ENCODE measurements around the gene APOBEC3B. TPM values are rescaled to one million over a fixed set of nuclear protein-coding genes. Genes with fewer than 3 reads are reported as not detected.
"Not testable (repeated sequence)": the region's sequence is repeated elsewhere in the genome, so short reads cannot be mapped to it uniquely, and the experiment has no call there.

Gene APOBEC3B
- total RNA-seq, 2 experiments from 2014 or later, result 1.7 to 31.9 TPM

GRCh38 chr22:38959590-38959989 lies 22.6 kb upstream of the APOBEC3B start:
- Histone ChIP-seq H3K79me2 (ENCODE audit: insufficient read depth, low read depth, low read length) (no peaks in the 10 kb centered on the region), H3K9me2 (ENCODE audit: insufficient read depth, low read length) (no peaks in the 10 kb centered on the region), H3K4me1 (ENCODE audit: insufficient read depth, low read length, poor library complexity, severe bottlenecking) (peaks cover 5% of the 10 kb centered on the region), H3K36me3 (ENCODE audit: insufficient read depth, low read length) (no peaks in the 10 kb centered on the region), H4K20me1 (ENCODE audit: insufficient read depth, low read length) (no peaks in the 10 kb centered on the region), H2AFZ (ENCODE audit: low read length) (no peak overlapping the region), H3K27ac (ENCODE audit: low read depth, low read length, poor library complexity, severe bottlenecking) (no peak overlapping the region), H3K9me3 (ENCODE audit: low read length) (no peaks in the 10 kb centered on the region), H3K4me2 (ENCODE audit: low read length) (no peak overlapping the region), H3K4me3 (ENCODE audit: low read depth, low read length, poor library complexity, severe bottlenecking) (no peak overlapping the region)
- POLR2A ChIA-PET, result no interaction called here
- CTCF ChIA-PET (ENCODE audit: unreplicated experiment), result no interaction called here
- TF ChIP-seq CTCF (conservative IDR thresholded peaks at IDR 0.05; ENCODE audit: low read length) (no peak), EZH2phosphoT487 (IDR thresholded peaks at IDR 0.05; ENCODE audit: borderline replicate concordance, low read depth, low read length) (no peak)
- no peak for DNase-seq (ENCODE audit: low spot score)
- no TSS peak for BruUV-seq (replicated peaks)
- intact Hi-C loops (cut with micrococcal nuclease; ENCODE audit: unreplicated experiment), result no loop called here

GRCh38 chr22:38960673-38961072 lies 21.5 kb upstream of the APOBEC3B start:
- H3K79me2 ChIP-seq (ENCODE audit: insufficient read depth, low read depth, low read length); CTCF ChIA-PET (ENCODE audit: unreplicated experiment); H3K4me3 ChIP-seq (ENCODE audit: low read depth, low read length, poor library complexity, severe bottlenecking); H4K20me1 ChIP-seq (ENCODE audit: insufficient read depth, low read length); BruUV-seq (replicated peaks); H3K36me3 ChIP-seq (ENCODE audit: insufficient read depth, low read length); H3K27ac ChIP-seq (ENCODE audit: low read depth, low read length, poor library complexity, severe bottlenecking); POLR2A ChIA-PET; H3K4me1 ChIP-seq (ENCODE audit: insufficient read depth, low read length, poor library complexity, severe bottlenecking); H2AFZ ChIP-seq (ENCODE audit: low read length); H3K9me2 ChIP-seq (ENCODE audit: insufficient read depth, low read length); intact Hi-C loops (cut with micrococcal nuclease; ENCODE audit: unreplicated experiment); H3K9me3 ChIP-seq (ENCODE audit: low read length); H3K4me2 ChIP-seq (ENCODE audit: low read length); DNase-seq (ENCODE audit: low spot score): not testable (repeated sequence)

GRCh38 chr22:38963291-38963738 lies 18.8 kb upstream of the APOBEC3B start:
- not testable (repeated sequence) for BruUV-seq (replicated peaks)

GRCh38 chr22:38963872-38964271 lies 18.3 kb upstream of the APOBEC3B start:
- intact Hi-C loops (cut with micrococcal nuclease; ENCODE audit: unreplicated experiment), result no loop called here
- Histone ChIP-seq H3K9me2 (ENCODE audit: insufficient read depth, low read length) (no peaks in the 10 kb centered on the region), H3K79me2 (ENCODE audit: insufficient read depth, low read depth, low read length) (no peaks in the 10 kb centered on the region), H3K4me2 (ENCODE audit: low read length) (no peak overlapping the region), H2AFZ (ENCODE audit: low read length) (no peak overlapping the region), H3K4me3 (ENCODE audit: low read depth, low read length, poor library complexity, severe bottlenecking) (no peak overlapping the region), H3K27ac (ENCODE audit: low read depth, low read length, poor library complexity, severe bottlenecking) (no peak overlapping the region), H3K4me1 (ENCODE audit: insufficient read depth, low read length, poor library complexity, severe bottlenecking) (peaks cover 7% of the 10 kb centered on the region), H4K20me1 (ENCODE audit: insufficient read depth, low read length) (no peaks in the 10 kb centered on the region), H3K36me3 (ENCODE audit: insufficient read depth, low read length) (no peaks in the 10 kb centered on the region), H3K9me3 (ENCODE audit: low read length) (no peaks in the 10 kb centered on the region)
- no peak for TF ChIP-seq CTCF (conservative IDR thresholded peaks at IDR 0.05; ENCODE audit: low read length)
- TF ChIP-seq EZH2phosphoT487 (IDR thresholded peaks at IDR 0.05; ENCODE audit: borderline replicate concordance, low read depth, low read length), result no peak
- DNase-seq (ENCODE audit: low spot score), result no peak
- ChIA-PET CTCF (ENCODE audit: unreplicated experiment) (no interaction called here), POLR2A (no interaction called here)
- BruUV-seq (replicated peaks), result no TSS peak

More at GRCh38 chr22:38963291-38963738, 18.8 kb upstream of the APOBEC3B start:
- H3K4me1 ChIP-seq (ENCODE audit: insufficient read depth, low read length, poor library complexity, severe bottlenecking); H2AFZ ChIP-seq (ENCODE audit: low read length); H3K4me2 ChIP-seq (ENCODE audit: low read length); H3K79me2 ChIP-seq (ENCODE audit: insufficient read depth, low read depth, low read length); DNase-seq (ENCODE audit: low spot score); H3K4me3 ChIP-seq (ENCODE audit: low read depth, low read length, poor library complexity, severe bottlenecking); H3K27ac ChIP-seq (ENCODE audit: low read depth, low read length, poor library complexity, severe bottlenecking); H3K9me3 ChIP-seq (ENCODE audit: low read length); intact Hi-C loops (cut with micrococcal nuclease; ENCODE audit: unreplicated experiment); H3K9me2 ChIP-seq (ENCODE audit: insufficient read depth, low read length); H3K36me3 ChIP-seq (ENCODE audit: insufficient read depth, low read length); CTCF ChIA-PET (ENCODE audit: unreplicated experiment); POLR2A ChIA-PET; H4K20me1 ChIP-seq (ENCODE audit: insufficient read depth, low read length): not testable (repeated sequence)

Data from OCI-LY7 (cell line).